Prostate gland (tissue), 2 donors: ENCODE measurements around the gene IYD. TPM values are rescaled to one million over a fixed set of nuclear protein-coding genes. Genes with fewer than 3 reads are reported as not detected.

Experiments
- DNase-seq: peaks from one replicate; pipeline ENCODE4 v3.0.0-alpha.2; 2019; ENCODE audit warnings: low spot score
- H3K27ac ChIP-seq, 2 donors: fragments of 200-600 bp; sonication (generic); 2 replicates each; pipeline ENCODE4 v1.5.1; 2017 to 2019
- H3K27me3 ChIP-seq: fragments of 200-600 bp; sonication (generic); replicated peaks from 2 replicates; pipeline ENCODE4 v1.5.1; 2019; ENCODE audit not compliant: insufficient read depth
- H3K36me3 ChIP-seq, 2 donors: fragments of 200-600 bp; sonication (generic); 1 replicate in 1 of 2; 2 replicates in 1 of 2; pipeline versions ENCODE4 v1.5.1 to v1.8.1; 2017 to 2019
- H3K4me1 ChIP-seq: fragments of 200-600 bp; sonication (generic); replicated peaks from 2 replicates; pipeline ENCODE4 v1.5.1; 2019
- H3K4me3 ChIP-seq, 2 donors: fragments of 200-600 bp; sonication (generic); 2 replicates each; pipeline ENCODE4 v1.5.1; 2017 to 2019
- H3K9me3 ChIP-seq: fragments of 200-600 bp; sonication (generic); 2 replicates; pipeline ENCODE4 v1.5.1; 2017
- CTCF ChIP-seq, 4 experiments: fragments of 200-600 bp in 2 of 4; fragments of 450-650 bp in 2 of 4; sonication (generic) in 2 of 4; IDR thresholded peaks; 1 replicate in 3 of 4; 2 replicates in 1 of 4; pipeline ENCODE4 v1.5.1; 2016 to 2019; ENCODE audit warnings: antibody characterized with exemption in 4 of 4, mild to moderate bottlenecking in 2 of 4, moderate library complexity in 2 of 4
- POLR2A ChIP-seq: fragments of 450-650 bp; IDR thresholded peaks from one replicate; pipeline ENCODE4 v1.6.1; 2016; ENCODE audit warnings: antibody characterized with exemption, mild to moderate bottlenecking
- POLR2AphosphoS5 ChIP-seq: sonication (generic); formaldehyde crosslinking; IDR thresholded peaks from one replicate; pipeline ENCODE4 v1.6.1; 2017; ENCODE audit warnings: antibody characterized with exemption
- WGBS: methylation state at CpG from one replicate; pipeline ENCODE4 v1.1.5; 2018; 5-methylcytosine and 5-hydroxymethylcytosine counted together
- intact Hi-C: fragments of 100-400 bp; cut with DNase I; formaldehyde crosslinking; loops from one replicate; pipeline ENCODE4 v1.14.2; 2022
- total RNA-seq, 2 donors: library from RNA; depleted of rRNA; stranded (reverse); fragments of >200 nt; gene quantifications; one replicate each; pipeline ENCODE4 v1.1.0, GENCODE V29; 2016

IYD gene
- total RNA-seq, 2 donors from 2014 or later = 0.05 to 0.45 TPM

- no peaks in the 10 kb centered on the region for H3K27me3 ChIP-seq
- no peak overlapping the region for H3K27ac ChIP-seq
- no peak for DNase-seq
- intact Hi-C loops = no loop called here
- no peaks in the 10 kb centered on the region for H3K9me3 ChIP-seq
- 57% methylated on average over 2 of the region's 2 CpGs for WGBS
- no peaks in the 10 kb centered on the region for H3K36me3 ChIP-seq
- H3K4me3 ChIP-seq = no peak overlapping the region
- H3K4me1 ChIP-seq = no peaks in the 10 kb centered on the region
- no peak for TF ChIP-seq POLR2AphosphoS5
- no peak for TF ChIP-seq POLR2A
- no peak for TF ChIP-seq CTCF (IDR thresholded peaks at IDR 0.05)
Observed at GRCh38 chr6:150346346-150346745, 22.5 kb upstream of the IYD start.

GRCh38 chr6:150347845-150348244 lies 21.0 kb upstream of the IYD start:
- H3K36me3 ChIP-seq = no peaks in the 10 kb centered on the region
- DNase-seq = no peak
- H3K4me1 ChIP-seq = no peaks in the 10 kb centered on the region
- no peaks in the 10 kb centered on the region for H3K9me3 ChIP-seq
- 96% methylated on average over 5 of the region's 5 CpGs for WGBS
- no peak overlapping the region for H3K27ac ChIP-seq
- intact Hi-C loops = no loop called here
- TF ChIP-seq POLR2AphosphoS5 = no peak
- TF ChIP-seq POLR2A = no peak
- TF ChIP-seq CTCF (IDR thresholded peaks at IDR 0.05) = no peak
- no peaks in the 10 kb centered on the region for H3K27me3 ChIP-seq
- H3K4me3 ChIP-seq = no peak overlapping the region

GRCh38 chr6:150349546-150349945 lies 19.3 kb upstream of the IYD start:
- WGBS = 71% methylated on average over 4 of the region's 4 CpGs
- H3K4me3 ChIP-seq = no peak overlapping the region
- H3K27ac ChIP-seq = no peak overlapping the region
- no peak for DNase-seq
- H3K36me3 ChIP-seq = no peaks in the 10 kb centered on the region
- no peaks in the 10 kb centered on the region for H3K27me3 ChIP-seq
- H3K4me1 ChIP-seq = no peaks in the 10 kb centered on the region
- no peak for TF ChIP-seq POLR2A
- TF ChIP-seq POLR2AphosphoS5 = no peak
- TF ChIP-seq CTCF (IDR thresholded peaks at IDR 0.05) = no peak
- intact Hi-C loops = no loop called here
- no peaks in the 10 kb centered on the region for H3K9me3 ChIP-seq

- H3K4me3 ChIP-seq = no peak overlapping the region
- intact Hi-C loops = no loop called here
- H3K27ac ChIP-seq = no peak overlapping the region
- H3K36me3 ChIP-seq = no peaks in the 10 kb centered on the region
- 82% methylated on average over 5 of the region's 5 CpGs for WGBS
- no peak for DNase-seq
- no peaks in the 10 kb centered on the region for H3K27me3 ChIP-seq
- no peaks in the 10 kb centered on the region for H3K9me3 ChIP-seq
- H3K4me1 ChIP-seq = no peaks in the 10 kb centered on the region
- TF ChIP-seq POLR2AphosphoS5 = no peak
- TF ChIP-seq CTCF (IDR thresholded peaks at IDR 0.05) = no peak
- TF ChIP-seq POLR2A = no peak
Observed at GRCh38 chr6:150352321-150353296, 16.2 kb upstream of the IYD start.

GRCh38 chr6:150353445-150353844 lies 15.4 kb upstream of the IYD start:
- Histone ChIP-seq H3K27ac (no peak overlapping the region), H3K4me1 (no peaks in the 10 kb centered on the region), H3K4me3 (no peak overlapping the region), H3K36me3 (no peaks in the 10 kb centered on the region), H3K9me3 (no peaks in the 10 kb centered on the region), H3K27me3 (no peaks in the 10 kb centered on the region)
- no peak for DNase-seq
- TF ChIP-seq POLR2AphosphoS5 (no peak), CTCF (IDR thresholded peaks at IDR 0.05) (no peak), POLR2A (no peak)
- 91% methylated on average over 1 of the region's 1 CpG for WGBS
- intact Hi-C loops = no loop called here
